Fibroblast of villous mesenchyme (primary cell): ENCODE data around the gene CREB3. TPM values are rescaled to one million over a fixed set of nuclear protein-coding genes. Genes with fewer than 3 reads are reported as not detected.

Experiments
- DNase-seq: peaks from one replicate; pipeline ENCODE4 v3.0.0-alpha.2; 2010; ENCODE audit warnings: low read depth
- H3K4me3 ChIP-seq: 2 replicates; pipeline ENCODE4 v1.5.1; 2011; ENCODE audit warnings: low read depth, mild to moderate bottlenecking, low read length
- CTCF ChIP-seq: IDR thresholded peaks from 2 replicates; pipeline ENCODE4 v1.5.1; 2012; ENCODE audit warnings: low read depth, mild to moderate bottlenecking, low read length; ENCODE audit not compliant: insufficient read depth
- total RNA-seq: library from RNA; depleted of rRNA; stranded (reverse); fragments of >200 nt; gene quantifications from 2 replicates; pipeline ENCODE4 v1.2.3, GENCODE V29; 2012

The CREB3 gene
- total RNA-seq, 1 donor, result 126 TPM

- no peak for DNase-seq
- H3K4me3 ChIP-seq, result no peak within 1 kb of the TSS
- no peak for TF ChIP-seq CTCF
Measured at GRCh38 chr9:35754264-35754663, 21.8 kb downstream of the CREB3 start, which contains the start of gene MSMP. MSMP (minus strand) TSS chr9:35754276; CDS start chr9:35754129, 147 bp downstream.

DNA sequence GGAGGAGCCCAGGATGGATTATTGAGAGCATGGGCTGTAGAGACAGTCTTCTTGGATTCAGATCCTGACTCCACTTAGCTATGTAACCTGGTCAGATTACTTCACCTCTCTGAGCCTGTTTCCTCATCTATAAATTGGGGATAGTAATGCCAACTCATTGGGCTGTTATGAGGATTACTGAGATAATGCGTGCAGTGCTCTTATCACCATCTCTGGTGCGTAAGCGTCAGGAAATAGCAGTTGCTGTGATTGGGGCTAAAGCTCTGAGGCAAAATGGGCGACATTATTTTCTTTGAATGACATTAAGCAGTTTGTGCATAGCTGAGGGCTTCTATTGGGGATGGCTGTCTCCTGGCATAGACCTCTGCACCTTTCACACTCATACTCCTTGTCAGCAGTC, 22.6 kb downstream of the CREB3 start:
- DNase-seq, result no peak
- no peak overlapping the region for H3K4me3 ChIP-seq
- TF ChIP-seq CTCF, result no peak

- peak overlapping the region; percentile 50 for H3K4me3 ChIP-seq
- peak; percentile 48 for TF ChIP-seq CTCF
- no peak for DNase-seq
Measured at GRCh38 chr9:35756275-35757225, 24.1 kb downstream of the CREB3 start.

DNA sequence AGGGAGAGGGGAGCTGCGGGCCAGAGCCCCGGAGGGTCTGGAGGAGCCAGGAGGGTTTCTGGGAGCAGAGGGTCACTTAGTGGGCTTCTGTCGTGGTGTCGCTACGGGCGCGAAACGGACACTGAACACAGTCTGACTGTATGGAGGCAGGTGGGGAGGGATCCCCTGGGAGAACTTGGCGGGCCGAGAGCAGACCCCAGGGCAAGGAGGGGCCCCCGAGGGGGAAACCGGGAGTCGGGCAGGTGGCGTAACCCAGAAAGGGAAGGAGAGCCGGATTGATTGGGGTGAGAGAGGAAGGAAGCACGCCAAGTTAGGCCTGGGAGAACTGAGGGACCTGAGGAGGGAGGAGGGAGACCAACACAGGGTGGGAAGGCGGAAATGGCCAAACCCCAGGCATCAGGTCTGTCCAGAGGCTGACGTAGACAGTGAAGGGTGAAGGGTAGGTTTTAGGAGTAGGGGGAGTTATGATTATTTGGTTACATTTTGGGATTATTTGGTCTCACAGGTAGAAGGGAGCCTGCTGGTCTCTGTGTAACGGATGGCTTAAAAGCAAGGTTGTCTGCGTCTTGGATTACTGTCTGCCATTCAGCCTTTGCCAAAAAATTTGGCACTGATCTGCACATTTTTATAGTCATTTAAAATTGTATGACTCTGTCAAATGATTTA, 24.9 kb downstream of the CREB3 start:
- peak overlapping the region; percentile 50 for H3K4me3 ChIP-seq
- TF ChIP-seq CTCF, result no peak
- no peak for DNase-seq

- no peak for DNase-seq
- no peak overlapping the region for H3K4me3 ChIP-seq
- no peak for TF ChIP-seq CTCF
Measured at GRCh38 chr9:35757892-35758275, 25.4 kb downstream of the CREB3 start.

DNA sequence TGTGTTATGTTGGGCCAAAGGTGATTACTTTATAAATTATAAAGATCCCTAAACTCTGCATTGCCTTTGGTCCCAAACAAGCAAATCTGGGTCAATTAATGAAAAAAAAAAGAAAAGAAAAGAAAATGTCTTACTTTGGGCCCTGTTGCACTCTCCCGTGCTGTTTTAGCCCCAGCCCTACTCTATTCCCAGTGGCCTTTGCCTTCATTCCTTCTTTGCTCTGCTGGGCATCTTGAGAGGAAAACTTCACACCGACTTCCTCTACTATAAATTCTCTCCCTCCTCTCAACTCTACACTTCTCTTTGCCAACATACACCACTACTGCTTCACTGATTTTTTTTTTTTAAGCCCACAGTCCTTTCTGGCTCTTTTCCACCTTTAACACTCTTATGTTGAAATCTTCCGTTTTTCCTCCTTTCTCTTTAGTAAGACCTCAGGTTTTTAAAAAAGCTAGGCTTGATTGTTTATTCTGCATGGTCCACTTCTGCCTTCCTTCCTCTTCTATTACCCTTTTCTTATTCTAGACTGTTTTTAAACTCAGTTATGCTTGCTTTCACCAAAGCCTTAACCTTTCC, 26.1 kb downstream of the CREB3 start:
- no peak for DNase-seq
- no peak overlapping the region for H3K4me3 ChIP-seq
- TF ChIP-seq CTCF, result no peak
